ENCODE data around the gene NDST1.

NDST1 gene

GRCh38 chr5:150603491-150603890, 95.6 kb downstream of the NDST1 start:
- no peak for TF ChIP-seq GATA3 (IDR thresholded peaks at IDR 0.05; ENCODE audit: low read depth, low read length)
- no peak for TF ChIP-seq GATA2 (IDR thresholded peaks at IDR 0.05; ENCODE audit: low read depth, low read length)

GRCh38 chr5:150604010-150604409, 96.1 kb downstream of the NDST1 start:
- TF ChIP-seq GATA3 (IDR thresholded peaks at IDR 0.05; ENCODE audit: low read depth, low read length): no peak
- TF ChIP-seq GATA2 (IDR thresholded peaks at IDR 0.05; ENCODE audit: low read depth, low read length): no peak

GRCh38 chr5:150604894-150605440, 97.0 kb downstream of the NDST1 start:
- TF ChIP-seq GATA2 (IDR thresholded peaks at IDR 0.05; ENCODE audit: low read depth, low read length): no peak
- no peak for TF ChIP-seq GATA3 (IDR thresholded peaks at IDR 0.05; ENCODE audit: low read depth, low read length)

GRCh38 chr5:150605546-150605945, 97.6 kb downstream of the NDST1 start:
- no peak for TF ChIP-seq GATA2 (IDR thresholded peaks at IDR 0.05; ENCODE audit: low read depth, low read length)

- TF ChIP-seq GATA3 (IDR thresholded peaks at IDR 0.05; ENCODE audit: low read depth, low read length): no peak
- no peak for TF ChIP-seq GATA2 (IDR thresholded peaks at IDR 0.05; ENCODE audit: low read depth, low read length)
Observed at GRCh38 chr5:150606476-150606875, 98.5 kb downstream of the NDST1 start.

- no peak for TF ChIP-seq GATA2 (IDR thresholded peaks at IDR 0.05; ENCODE audit: low read depth, low read length)
- no peak for TF ChIP-seq GATA3 (IDR thresholded peaks at IDR 0.05; ENCODE audit: low read depth, low read length)
Observed at GRCh38 chr5:150607105-150607504, 99.2 kb downstream of the NDST1 start.

Data from SH-SY5Y (cell line).